Measurements from ENCODE around the gene CLEC2D. TPM values are rescaled to one million over a fixed set of nuclear protein-coding genes. Genes with fewer than 3 reads are reported as not detected.
A peak's percentile ranks its signal among the peaks of the same experiment; 100 is the strongest.

Gene CLEC2D
- total RNA-seq, 1 donor from 2014 or later: 4.6 TPM

DNA sequence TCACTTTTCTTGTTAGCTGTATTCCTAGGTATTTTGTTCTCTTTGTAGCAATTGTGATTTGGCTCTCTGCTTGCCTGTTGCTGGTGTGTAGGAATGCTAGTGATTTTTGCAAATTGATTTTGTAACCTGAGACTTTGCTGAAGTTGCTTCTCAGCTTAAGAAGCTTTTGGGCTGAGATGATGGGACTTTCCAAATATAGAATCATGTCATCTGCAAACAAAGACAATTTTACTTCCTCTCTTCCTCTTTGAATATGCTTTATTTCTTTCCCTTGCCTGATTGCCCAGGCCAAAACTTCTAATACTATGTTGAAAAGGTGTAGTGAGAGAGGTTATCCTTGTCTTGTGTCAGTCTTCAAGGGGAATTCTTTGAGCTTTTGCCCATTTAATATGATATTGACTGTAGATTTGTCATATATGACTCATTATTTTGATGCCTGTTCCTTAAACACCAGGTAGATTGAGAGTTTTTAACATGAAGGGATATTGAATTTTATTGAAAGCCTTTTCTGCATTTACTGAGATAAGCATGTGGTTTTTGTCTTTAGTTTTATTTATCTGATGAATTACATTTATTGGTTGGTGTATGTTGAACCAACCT lies 36.7 kb downstream of the CLEC2D start:
- TF ChIP-seq, protein P1, sequence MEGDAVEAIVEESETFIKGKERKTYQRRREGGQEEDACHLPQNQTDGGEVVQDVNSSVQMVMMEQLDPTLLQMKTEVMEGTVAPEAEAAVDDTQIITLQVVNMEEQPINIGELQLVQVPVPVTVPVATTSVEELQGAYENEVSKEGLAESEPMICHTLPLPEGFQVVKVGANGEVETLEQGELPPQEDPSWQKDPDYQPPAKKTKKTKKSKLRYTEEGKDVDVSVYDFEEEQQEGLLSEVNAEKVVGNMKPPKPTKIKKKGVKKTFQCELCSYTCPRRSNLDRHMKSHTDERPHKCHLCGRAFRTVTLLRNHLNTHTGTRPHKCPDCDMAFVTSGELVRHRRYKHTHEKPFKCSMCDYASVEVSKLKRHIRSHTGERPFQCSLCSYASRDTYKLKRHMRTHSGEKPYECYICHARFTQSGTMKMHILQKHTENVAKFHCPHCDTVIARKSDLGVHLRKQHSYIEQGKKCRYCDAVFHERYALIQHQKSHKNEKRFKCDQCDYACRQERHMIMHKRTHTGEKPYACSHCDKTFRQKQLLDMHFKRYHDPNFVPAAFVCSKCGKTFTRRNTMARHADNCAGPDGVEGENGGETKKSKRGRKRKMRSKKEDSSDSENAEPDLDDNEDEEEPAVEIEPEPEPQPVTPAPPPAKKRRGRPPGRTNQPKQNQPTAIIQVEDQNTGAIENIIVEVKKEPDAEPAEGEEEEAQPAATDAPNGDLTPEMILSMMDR (IDR thresholded peaks at IDR 0.05): no peak
- DNase-seq (ENCODE audit: low spot score): no peak
- H3K36me3 Mint-ChIP-seq (ENCODE audit: low read depth): no peaks in the 10 kb centered on the region
- no peak overlapping the region for H3K4me3 Mint-ChIP-seq (ENCODE audit: unreplicated experiment)
- peaks cover 9% of the 10 kb centered on the region for H3K9me3 Mint-ChIP-seq (ENCODE audit: low read depth)
- no peaks in the 10 kb centered on the region for H3K4me1 Mint-ChIP-seq (ENCODE audit: low read depth)
- H3K27ac Mint-ChIP-seq (ENCODE audit: unreplicated experiment): no peak overlapping the region
- H3K27me3 Mint-ChIP-seq (ENCODE audit: low read depth): no peaks in the 10 kb centered on the region

DNA sequence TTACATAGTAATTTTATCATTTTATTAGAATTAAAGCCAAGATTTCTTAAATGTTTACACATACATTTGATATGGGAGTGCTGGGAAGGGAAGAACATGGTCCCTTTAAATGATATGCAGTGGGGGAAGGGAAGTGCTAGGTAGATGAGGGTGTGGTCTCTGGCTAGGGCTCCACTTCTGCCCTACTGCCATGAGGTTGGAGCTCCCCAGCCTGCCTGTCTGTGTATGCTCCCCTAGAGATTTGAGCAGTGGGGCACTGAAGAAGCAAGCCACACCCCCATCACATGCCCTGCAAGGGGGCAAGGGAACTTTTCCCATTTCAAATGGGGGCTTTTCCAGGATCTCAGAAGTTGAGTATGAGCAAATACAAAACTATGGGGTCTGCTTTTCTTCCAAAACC lies 37.8 kb downstream of the CLEC2D start:
- Mint-ChIP-seq H3K27me3 (ENCODE audit: low read depth) (no peaks in the 10 kb centered on the region), H3K27ac (ENCODE audit: unreplicated experiment) (no peak overlapping the region), H3K4me3 (ENCODE audit: unreplicated experiment) (no peak overlapping the region), H3K4me1 (ENCODE audit: low read depth) (peaks cover 7% of the 10 kb centered on the region), H3K9me3 (ENCODE audit: low read depth) (peaks cover 9% of the 10 kb centered on the region), H3K36me3 (ENCODE audit: low read depth) (no peaks in the 10 kb centered on the region)
- DNase-seq (ENCODE audit: low spot score): no peak
- TF ChIP-seq, protein P1 (IDR thresholded peaks at IDR 0.05): no peak

DNA sequence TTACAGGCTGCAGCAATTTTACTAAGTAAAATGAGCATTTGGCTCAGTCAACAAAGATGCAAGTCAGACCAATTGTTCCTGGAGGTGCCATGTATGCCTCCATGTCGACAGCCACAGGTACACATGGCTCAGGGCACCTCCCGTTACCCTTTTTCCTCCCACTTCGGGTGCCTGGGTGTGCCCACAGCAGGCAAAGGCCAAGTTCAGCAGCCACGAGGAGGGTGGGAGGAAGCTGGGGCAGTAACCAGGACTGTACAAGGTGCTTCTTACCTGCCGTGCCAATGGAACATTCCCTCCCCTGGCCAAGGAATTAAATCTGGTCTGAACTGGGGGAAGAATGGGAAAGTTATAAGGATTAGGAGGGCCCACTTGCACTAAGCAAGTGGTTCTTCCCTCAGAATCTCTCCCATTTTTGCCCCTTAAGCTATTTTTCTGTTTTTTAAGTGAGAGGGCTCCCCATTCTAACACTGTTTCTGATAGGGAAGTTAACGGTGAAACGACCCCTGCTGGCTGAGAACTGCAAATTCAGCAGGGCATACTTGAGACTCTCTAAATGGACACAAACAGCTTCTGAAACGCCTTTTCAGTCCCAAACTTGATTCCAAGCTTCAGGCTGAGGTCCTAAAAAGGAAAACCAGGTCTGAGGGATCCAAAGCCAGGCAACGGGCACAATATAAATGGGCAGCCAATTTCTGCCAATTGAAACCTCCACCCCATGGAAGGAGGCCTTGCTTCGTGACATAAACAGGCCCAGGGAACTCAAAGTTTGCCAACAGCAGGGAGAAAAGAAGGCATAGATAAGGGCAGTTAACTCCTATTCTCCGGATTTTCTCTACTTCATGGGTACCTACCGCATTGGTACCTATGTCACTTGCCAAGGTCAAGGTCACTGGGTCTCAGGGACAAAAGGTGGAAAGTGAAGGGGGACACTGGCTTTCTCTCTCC lies 38.6 kb downstream of the CLEC2D start:
- Mint-ChIP-seq H3K9me3 (ENCODE audit: low read depth) (peaks cover 6% of the 10 kb centered on the region), H3K36me3 (ENCODE audit: low read depth) (no peaks in the 10 kb centered on the region), H3K4me3 (ENCODE audit: unreplicated experiment) (no peak overlapping the region), H3K27ac (ENCODE audit: unreplicated experiment) (no peak overlapping the region), H3K27me3 (ENCODE audit: low read depth) (no peaks in the 10 kb centered on the region), H3K4me1 (ENCODE audit: low read depth) (peaks cover 7% of the 10 kb centered on the region)
- DNase-seq (ENCODE audit: low spot score): no peak
- TF ChIP-seq, protein P1 (IDR thresholded peaks at IDR 0.05): peak; percentile 95

DNA sequence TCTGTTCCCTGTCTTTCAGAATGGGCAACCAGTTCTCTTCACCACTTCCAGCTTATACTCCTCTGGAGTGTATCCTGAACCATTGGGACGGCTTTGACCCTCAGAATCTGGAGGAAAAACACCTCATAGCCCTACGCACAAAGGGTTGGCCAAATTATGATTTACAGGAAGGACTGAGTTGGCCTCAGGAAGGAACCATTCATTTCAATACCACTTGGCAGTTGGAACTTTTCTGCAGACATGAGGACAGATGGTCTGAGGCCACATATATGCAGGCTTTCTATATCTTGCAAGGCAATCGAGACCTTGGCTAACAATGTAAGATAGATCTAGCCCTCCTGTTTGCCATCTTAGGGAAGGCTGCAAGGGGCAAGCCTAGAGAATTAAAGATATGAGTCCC lies 39.3 kb downstream of the CLEC2D start:
- Mint-ChIP-seq H3K9me3 (ENCODE audit: low read depth) (peaks cover 6% of the 10 kb centered on the region), H3K27ac (ENCODE audit: unreplicated experiment) (no peak overlapping the region), H3K36me3 (ENCODE audit: low read depth) (no peaks in the 10 kb centered on the region), H3K27me3 (ENCODE audit: low read depth) (no peaks in the 10 kb centered on the region), H3K4me3 (ENCODE audit: unreplicated experiment) (no peak overlapping the region), H3K4me1 (ENCODE audit: low read depth) (peaks cover 7% of the 10 kb centered on the region)
- TF ChIP-seq, protein P1 (IDR thresholded peaks at IDR 0.05): no peak
- no peak for DNase-seq (ENCODE audit: low spot score)

DNA sequence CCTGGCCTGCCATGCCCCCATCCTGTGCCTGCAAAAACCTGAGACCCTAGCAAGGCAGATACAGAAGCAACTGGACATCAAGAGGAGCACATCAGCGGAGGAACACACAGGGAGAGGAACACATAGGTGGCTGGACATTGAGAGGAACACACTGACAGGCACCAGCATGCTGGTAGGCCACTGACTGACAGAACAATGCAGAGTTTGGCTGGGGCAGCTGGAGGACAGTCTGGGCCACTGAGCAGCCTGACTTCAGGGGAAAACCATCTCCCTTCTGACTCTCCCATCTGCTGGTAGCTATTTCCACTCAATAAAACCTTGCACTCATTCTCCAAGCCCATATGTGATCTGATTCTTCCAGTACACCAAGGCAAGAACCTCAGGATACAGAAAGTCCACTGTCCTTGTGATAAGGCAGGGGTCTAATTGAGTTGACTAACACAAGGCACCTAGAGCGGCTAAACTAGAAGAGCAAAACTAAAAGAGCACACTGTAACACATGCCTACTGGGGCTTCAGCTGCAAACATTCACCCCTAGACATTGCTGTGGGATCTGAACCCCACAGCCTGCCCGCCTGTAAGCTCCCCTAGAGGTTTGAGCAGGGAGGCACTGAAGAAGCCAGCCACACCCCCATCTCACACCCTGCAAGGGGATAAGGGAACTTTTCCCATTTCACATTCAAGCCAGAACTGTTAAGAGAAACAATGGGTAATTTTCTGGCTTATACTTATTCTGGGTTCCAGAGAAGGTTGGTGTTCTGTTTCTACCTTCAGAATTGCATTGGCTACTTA lies 41.3 kb downstream of the CLEC2D start:
- no peaks in the 10 kb centered on the region for H3K27me3 Mint-ChIP-seq (ENCODE audit: low read depth)
- H3K9me3 Mint-ChIP-seq (ENCODE audit: low read depth): no peaks in the 10 kb centered on the region
- no peak overlapping the region for H3K27ac Mint-ChIP-seq (ENCODE audit: unreplicated experiment)
- H3K4me3 Mint-ChIP-seq (ENCODE audit: unreplicated experiment): no peak overlapping the region
- H3K4me1 Mint-ChIP-seq (ENCODE audit: low read depth): peaks cover 7% of the 10 kb centered on the region
- TF ChIP-seq, protein P1 (IDR thresholded peaks at IDR 0.05): no peak
- no peak for DNase-seq (ENCODE audit: low spot score)
- no peaks in the 10 kb centered on the region for H3K36me3 Mint-ChIP-seq (ENCODE audit: low read depth)

Measured in chondrocyte (in vitro differentiated cells).